SKM-1 treated with dmso at 0.1 percent for 144 hours (cell line): Measurements from ENCODE around the gene GDI2.
"Not testable (repeated sequence)": the region's sequence is repeated elsewhere in the genome, so short reads cannot be mapped to it uniquely, and the experiment has no call there.

Experiments
- DNase-seq: peaks from one replicate; lab custom pipeline; 2025; ENCODE audit not compliant: unreplicated experiment; lab: John Stamatoyannopoulos, UW

The GDI2 gene

DNA sequence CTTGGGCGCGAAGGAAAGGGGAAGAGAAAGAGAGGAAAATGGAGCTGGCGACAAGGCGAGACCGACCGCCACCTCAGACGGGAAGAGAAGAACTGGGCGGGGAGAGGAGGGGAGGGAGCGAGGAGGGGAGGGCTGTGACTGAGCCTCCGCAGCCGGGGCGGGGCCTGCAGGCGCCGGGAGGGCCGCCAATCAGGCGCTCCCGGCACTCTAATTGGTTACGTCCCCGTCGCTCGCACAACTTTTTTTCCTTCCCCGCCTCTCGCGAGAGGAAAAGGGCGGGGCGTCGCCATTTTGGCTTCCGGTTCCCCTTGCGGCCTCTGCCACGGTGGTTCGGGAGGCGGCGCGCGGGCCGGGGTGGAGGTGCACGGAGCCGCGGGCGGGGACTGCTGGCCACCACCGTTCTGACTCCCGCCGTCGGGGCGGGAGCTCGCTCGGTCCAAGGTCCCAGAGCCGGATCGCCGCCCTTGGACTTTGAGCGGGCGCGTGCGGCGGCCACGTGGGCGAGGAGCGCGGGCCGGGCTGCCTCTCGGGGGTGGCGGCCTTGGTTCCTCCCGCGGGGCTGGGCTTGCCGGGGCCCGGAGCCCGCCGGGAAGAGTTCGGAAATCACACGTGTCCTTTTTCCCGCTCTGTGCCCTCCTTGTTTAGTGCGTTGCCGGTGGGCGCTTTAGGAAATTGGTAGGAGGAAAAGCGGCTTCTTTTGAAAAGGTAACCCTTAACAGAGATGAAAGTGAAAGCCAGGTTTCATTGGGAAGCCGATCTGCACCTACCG, at the start of gene GDI2:
Gene GDI2, minus strand, starts transcription at position 94 of the 769 bp plus-strand sequence. CDS start 176 bp downstream, outside the sequence.
- DNase-seq = peak; percentile 88

DNA sequence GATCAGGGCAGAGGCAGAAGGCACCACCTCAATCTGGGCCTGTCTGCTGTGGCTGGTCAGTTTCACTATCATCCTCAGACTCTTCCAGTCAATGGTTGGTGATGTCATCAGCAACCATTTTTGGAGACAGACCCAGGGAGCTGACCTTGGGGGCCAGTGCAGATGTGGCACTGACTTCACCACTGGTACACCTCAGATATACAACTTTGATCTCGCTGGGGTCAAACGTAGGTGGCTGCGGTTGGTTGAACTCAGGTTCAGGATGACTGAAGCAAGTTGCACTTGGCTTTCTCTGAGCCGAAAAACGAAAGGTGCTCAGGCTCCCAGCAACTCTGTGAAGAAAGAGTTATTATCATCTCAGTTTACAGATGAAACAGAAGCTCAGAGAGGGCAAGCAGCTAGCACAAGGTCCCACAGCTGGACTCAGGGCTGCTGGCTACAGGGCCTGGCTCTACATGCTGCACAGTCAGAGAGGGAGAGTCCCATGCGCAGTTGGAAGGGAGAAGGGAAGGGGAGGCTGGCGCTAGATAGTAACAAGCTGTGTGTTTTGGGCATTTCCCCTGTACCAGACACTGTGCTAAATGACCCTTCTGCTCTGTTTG, 49.2 kb upstream of the GDI2 start:
- no peak for DNase-seq

DNA sequence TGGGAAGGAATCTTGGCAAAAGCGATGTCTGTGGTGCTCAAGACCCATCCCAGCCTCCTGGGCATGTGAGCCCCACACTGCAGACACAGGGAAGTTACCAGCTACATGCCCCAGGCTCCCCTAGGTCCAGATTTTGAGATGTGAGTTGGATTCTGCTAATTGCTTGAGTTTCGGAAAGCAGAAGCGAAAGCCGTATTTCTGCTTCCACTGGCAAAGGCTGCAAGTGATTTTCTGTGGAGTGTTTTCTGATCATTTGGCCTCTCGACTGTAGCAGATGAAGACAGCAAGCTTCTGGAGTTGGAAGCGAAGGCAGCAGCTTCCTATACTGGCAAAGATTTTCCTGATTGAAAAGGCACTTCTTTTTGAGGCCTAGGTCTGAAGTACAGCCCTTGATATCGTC, 46.8 kb upstream of the GDI2 start:
- no peak for DNase-seq

DNA sequence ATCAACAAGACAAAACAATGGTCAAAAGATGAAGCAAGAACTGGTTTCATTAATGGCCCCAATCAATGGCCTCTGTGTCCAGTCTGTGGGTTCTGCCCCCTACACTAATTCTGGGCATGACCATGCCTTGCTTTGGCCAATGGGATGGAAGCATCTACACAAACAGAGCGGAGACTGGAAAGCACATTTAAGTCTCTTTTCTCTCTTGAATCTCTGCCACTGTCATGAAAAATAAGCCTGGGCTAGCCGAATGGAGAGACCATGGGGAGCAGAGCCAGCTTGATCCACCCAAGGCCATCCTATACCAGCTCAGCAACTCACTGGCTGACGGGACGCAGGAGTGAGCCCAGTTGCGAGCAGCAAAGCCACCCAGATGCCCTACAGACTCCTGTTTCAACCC, 45.6 kb upstream of the GDI2 start:
- no peak for DNase-seq

DNA sequence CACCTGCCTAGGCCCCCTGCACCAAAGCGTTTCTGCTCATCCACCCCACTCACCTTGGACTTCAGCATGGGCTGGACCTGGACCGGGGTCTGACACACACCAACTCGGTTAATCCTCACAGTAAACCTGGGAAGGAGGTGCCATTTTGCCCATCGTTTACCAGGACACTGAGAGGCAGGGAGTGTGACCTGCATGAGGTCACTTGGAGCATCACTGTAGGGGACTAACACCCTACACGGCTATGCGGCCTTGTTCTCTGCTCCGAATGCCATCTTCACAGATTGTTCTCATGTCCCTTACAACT, 43.4 kb upstream of the GDI2 start:
- no peak for DNase-seq

DNA sequence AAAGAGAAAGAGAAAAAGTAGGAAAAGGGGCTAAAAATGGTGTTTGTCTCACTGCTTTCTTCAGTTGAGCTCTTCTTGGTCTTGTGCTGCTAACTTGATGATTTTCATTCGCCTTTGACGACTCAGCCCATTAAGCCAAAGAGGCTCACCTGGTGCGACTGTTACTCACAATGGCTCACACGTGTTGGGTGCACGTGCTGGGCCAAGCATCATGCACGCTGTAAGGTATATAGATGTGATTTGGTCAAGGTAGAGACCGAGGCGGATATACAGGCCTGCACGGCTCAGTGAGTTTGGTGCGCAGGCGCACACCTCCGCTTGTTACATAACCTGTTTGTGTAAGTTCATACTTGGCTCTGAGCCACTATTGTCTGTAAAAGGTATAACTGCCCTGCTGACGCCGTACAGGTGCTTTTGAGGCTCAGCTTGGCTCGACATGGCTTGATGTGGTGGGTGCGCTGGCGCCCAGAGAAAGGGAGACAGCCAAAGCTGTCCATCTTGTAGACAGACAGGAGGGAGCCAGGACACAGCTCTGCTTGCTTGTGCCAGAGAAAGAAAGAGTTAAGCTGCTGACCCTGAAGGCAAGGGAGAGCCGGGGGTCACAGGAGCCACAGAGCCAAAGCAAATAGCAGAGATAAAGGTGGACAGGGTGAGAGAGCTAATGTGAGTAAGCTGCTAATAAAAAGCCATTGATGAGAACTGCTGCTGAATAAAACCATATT, 42.9 kb upstream of the GDI2 start:
- no peak for DNase-seq

DNA sequence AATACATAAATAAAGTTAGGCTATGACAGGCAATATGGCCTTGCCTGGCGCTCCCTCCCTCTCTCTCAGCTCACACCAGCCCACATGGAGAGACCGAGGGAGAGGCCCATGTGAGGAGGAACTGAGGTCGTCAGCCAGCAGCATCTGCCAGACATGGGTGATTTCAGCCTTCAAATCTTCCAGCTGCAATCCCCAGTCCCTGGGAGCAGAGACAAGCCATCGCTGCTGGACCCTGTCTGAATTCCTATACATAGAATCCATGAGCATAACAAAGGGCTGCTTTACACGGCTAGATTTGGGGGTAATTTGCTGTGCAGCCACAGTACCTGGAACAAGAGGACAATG, 40.9 kb upstream of the GDI2 start:
- no peak for DNase-seq

DNA sequence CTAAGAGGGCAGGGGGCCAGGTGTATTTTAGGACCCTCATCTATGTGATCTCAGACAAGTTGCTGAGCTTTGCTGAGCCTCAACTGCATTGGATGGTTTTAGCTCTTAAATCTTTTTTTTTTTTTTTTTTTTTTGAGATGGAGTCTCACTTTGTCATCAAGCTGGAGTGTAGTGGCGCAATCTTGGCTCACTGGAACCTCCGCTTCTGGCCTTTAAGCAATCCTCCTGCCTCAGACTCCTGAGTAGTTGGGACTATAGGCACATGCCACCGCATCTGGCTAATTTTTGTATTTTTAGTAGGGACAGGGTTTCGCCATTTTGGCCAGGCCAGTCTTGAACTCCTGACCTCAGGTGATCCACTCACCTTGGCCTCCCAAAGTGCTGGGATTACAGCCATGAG, 33.4 kb upstream of the GDI2 start:
- DNase-seq = not testable (repeated sequence)

DNA sequence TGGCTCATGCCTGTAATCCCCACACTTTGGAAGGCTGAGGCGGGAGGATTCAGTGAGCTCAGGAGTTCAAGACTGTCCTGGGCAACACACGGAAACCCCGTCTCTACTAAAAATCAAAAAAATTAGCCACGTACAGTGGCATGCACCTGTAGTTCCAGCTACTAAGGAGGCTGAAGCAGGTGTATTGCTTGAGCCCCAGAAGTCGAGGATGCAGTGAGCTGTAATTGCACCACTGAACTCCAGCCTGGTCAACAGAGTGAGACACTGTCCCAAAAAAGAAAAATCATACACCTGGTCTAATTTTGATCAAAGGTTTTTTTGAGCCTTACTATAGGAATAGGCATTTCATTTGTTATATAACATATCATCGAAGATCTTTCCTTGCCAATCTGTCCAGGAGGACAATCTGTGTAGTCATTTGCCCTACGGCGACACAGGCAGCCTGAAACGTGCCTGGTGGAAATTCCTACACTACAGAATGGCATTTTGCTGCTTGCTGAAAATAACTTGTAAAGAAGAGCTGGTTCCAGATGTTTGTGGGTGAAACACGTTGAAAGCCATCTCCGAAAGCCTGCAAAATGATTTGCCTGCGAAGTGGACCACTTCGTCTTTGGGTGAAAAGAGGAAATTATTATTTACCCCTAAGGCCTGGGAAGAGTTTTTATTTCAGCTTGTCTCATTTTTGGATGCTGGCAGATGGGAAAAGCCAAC, 31.3 kb upstream of the GDI2 start:
- DNase-seq = no peak

DNA sequence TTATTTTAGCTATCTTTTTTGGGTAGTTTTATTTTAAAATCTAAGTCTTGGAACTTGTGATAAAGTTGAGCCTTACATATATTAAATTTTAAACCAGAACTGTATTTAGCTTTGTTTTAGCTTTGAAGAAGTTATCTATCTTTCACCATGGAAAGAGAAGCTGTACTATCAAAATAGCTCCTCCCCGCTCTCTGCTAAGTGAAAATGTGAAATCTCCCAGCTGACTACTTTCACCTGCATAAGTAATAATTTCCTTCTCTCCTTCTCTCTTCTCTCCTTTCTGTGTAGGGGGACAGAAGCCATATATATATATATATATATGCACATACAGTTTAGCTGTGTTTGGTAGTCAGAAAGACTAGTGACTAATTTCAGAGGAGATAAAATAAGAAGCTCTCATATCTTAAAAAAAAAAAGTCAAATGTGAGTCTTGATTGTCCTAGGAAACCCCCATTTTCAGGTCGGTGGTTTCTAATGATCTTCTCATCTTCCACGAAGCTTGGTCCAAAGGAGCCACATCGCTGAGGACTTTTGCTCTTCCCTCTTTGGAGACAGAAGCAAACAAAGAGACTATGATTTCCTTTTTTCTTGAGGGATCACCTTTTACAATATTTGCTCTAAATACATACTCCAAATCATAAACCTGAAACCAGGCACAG, 30.6 kb upstream of the GDI2 start:
- DNase-seq = no peak

DNA sequence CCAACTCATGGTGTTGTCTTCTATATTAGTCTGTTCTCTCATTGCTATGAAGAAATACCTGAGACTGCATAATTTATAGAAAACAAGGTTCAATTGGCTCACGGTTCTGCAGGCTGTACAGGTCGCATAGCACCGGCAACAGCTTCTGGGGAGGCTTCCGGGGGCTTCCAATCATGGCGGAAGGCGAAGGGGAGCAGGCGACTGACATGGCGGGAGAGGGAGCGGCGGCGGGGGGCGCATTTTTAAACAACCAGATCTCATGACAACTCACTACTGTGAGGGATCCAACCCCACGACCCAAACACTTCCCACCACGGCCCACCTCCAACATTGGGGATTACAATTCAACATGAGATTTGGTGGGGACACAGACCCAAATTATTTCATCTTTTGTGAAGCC, 28.7 kb upstream of the GDI2 start:
- no peak for DNase-seq

DNA sequence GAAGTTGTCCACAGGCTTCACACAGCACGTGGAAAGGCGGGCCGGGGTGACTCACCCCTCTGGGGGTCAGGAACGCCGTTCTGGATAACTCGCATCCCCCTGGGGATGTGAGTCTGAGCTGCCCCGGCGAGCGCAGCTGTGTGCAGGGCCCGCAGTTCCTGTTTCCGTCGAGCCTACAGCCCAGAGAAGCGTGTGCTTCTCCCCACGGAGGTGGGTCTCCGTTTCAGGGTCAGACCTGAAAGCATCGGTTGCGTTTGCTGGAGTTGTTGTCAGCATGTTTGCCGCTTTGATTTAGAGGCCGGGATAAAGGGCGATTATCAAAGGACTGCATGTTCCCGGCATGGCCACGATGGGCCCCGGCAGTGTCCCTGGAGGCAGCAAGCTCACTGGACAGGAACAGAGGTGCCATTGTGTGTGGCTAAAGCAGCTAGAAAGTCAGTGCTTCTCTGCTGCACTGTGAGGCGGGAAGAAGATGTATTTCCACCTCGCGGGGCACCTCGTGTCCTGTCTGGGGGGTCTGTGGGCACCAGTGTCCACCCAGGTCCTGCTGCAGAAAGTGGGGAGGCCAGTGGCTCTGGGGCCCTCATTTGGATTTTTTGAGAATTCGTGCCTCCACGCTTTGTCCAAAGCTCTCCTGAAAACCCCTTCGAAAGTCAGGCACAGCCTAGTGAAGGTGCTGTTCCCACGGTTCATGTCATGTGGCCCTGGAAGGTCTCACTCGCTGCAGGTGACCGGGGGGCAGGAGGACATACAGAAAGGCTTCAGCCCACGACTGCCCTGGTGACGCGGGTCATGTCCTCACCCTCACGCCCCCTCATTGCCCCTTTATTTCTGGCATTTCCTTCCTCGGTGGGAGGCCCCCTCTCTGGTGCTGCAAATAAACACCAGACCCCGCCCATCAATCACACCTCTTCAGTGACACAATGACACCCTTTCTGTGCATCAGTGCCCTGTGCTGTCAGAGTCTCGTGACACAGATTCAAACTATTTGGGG, 27.4 kb upstream of the GDI2 start:
- DNase-seq = no peak

DNA sequence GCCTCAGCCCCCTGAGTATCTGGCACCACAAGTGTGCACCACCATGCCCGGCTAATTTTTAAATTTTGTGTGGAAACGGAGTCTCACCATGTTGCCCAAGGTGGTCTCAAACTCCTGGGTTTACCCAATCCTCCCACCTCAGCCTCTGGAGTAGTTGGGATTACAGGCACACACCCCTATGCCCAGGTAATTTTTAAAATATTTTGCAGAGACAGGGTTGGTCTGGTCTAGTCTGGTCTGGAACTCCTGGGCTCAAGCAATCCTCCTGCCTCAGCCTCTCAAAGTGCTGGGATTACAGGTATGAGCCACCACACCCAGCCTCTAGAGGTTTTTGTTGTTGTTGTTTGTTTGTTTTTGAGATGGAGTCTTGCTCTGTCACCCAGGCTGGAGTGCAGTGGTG, 22.9 kb upstream of the GDI2 start:
- DNase-seq = not testable (repeated sequence)

DNA sequence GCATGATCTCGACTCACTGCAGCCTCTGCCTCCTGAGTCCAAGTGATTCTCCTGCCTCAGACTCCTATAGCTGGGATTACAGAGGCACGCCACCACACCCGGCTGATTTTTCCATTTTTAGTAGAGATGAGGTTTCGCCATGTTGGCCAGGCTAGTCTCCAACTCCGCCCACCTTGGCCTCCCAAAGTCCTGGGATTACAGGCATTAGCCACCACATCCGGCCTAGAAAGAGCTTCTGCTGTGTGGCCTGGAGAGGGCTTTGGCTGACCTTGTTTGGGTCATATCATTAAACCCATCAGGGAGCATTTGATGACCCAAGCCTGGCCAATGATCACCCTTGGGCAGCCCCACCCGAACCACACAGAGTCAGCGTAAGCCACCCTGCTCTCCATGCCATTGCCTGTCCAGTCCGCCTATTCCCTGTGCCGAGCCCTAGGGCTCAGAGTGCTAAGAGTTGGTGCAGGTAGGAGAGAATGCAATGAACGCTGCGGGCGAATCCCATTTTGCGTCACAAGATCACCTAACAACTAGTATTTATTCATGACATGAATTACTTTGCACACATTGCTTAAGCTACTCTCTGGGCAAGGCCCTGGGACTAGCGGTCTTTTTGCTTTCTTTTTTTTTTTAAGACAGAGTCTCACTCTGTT, 22.3 kb upstream of the GDI2 start:
- DNase-seq = no peak

DNA sequence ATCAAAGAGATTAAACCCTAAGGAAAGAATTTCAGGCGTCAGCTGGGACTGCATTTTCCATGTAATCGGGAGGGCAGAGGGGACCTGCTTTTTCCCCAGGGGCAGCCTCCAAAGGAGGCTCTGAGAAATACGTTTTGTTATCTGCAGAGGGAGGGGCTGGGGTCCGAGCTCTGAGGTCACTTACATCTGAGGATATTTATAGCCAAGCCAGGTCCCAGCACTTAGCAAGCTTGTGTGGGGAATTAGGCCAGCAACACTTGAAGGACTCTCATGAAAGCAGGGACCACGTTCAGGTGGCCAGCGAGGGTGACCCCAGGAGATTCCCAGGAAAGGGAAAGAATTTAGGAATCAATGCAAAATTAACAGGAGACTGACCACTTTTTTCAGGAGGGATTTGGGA, 20.6 kb upstream of the GDI2 start:
- DNase-seq = no peak

DNA sequence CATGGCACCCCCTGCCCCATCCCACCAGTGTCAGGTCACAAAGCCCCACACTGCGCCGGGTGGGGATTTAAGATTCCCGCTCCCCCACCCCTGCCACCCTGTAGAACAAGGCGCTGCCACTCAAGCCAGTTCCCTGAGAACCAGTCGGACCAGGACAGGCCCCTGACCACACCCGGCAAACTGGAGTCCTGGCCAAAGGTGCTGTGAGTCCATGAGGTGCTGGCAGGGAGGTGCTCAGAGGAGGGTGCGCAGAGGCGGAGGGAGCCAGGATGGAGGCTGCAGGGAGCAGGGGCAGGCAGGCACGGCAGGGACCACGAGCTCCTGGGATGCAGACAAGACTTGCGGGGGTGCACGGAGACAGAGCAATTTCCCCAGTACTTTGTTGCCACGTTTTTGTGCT, 19.7 kb upstream of the GDI2 start:
- no peak for DNase-seq

DNA sequence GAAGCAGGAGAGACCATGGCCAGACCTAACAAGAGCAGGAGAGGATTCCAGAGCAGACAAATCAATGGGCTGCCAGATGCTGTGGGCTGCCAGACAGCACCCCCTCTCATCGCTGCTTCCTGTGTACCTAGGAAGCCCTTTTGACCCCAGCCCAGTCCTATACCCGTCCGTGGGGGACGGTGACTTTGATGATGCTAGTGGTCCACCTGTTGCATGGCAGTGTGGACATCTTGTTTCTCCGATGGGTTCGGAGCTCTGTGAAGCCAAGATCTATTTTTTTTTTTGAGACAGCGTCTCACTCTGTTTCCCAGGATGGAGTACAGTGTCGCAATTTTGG, 18.2 kb upstream of the GDI2 start:
- DNase-seq = no peak

DNA sequence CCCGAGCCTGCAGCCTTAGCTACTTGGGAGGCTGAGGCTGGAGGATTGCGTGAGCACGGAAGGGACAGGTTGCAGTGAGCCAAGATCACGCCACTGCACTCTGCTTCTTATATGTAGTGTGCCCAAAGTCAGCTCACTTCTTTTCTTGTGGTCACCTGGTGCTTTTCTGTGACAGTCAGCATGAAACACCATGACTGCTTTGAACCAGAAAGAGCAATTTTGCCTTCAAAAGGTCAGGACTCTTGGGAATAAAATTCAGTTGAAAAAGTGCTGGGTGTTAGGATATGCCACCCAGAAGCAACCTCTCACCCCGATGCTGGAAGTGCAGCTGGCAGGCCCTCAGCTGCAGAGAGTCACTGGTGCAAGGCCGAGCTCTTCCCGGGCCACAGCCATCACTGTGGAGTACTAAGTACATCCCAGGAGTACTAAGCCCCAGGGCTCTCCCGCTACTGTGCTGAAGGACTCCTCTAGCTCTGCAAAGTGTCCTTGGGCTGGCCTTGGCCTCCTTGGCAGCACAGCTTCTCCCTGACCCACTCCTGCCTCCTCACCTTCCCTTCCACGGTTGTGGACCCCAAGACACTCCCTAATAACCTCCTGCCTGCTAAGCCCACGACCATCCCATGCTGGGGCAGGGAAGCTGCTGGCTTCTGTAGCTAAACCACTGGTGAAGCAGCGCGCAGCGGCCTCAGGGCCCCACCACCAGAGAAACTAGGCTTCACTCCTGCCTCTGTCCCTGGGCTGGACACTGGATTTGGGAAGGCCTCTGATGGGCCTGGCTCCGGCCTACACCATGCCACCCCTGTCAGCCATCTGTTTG, 17.6 kb upstream of the GDI2 start:
- DNase-seq = no peak

DNA sequence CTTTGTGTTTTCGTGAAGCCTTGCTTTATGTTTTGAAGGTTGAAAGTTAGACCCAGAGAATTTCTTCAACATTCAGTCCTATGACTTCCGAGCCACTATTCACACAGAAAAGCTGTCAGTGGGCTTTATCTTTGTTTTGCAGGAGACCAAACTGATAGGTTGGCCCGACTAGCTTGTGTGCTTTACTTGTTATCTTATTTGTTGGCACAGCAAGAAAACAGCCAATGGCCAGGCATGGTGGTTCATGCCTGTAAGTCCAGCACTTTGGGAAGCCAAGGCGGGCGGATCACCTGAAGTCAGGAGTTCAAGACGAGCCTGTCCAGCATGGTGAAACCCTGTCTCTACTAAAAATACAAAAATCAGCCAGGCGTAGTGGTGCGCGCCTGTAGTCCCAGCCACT, 16.0 kb upstream of the GDI2 start:
- no peak for DNase-seq
